ENCODE data around the gene BTBD16. TPM values are rescaled to one million over a fixed set of nuclear protein-coding genes. Genes with fewer than 3 reads are reported as not detected.

Gene BTBD16
- total and polyA plus RNA-seq, 2 of the 13 experiments (the other 11 are each of a cell fraction or from before 2014, with no cell fraction given): 5.0 to 11.9 TPM

DNA sequence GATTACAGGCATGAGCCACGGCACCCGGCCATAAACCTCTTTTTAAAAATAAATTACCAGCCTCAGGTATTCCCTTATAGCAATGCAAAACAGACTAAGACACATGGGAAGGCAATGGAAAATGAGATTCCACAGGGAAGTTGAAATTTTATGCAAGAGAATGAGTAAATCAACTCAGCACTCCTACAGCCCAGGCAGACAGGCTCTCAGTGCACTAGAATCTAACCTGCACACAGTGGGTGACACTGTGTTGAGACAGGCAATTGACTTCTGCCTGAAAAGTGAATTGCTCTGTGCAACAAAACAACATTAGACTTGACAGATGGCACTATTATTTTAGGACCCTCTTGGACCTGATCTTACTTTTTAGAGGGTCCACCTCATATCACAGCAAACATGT lies 83.3 kb downstream of the BTBD16 start (continued):
- TF ChIP-seq, protein P1, sequence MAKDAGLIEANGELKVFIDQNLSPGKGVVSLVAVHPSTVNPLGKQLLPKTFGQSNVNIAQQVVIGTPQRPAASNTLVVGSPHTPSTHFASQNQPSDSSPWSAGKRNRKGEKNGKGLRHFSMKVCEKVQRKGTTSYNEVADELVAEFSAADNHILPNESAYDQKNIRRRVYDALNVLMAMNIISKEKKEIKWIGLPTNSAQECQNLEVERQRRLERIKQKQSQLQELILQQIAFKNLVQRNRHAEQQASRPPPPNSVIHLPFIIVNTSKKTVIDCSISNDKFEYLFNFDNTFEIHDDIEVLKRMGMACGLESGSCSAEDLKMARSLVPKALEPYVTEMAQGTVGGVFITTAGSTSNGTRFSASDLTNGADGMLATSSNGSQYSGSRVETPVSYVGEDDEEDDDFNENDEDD (CRISPR knock-in tag; IDR thresholded peaks at IDR 0.05; ENCODE audit: borderline replicate concordance): no peak
- no peak for TF ChIP-seq ZSCAN22 (CRISPR knock-in tag; IDR thresholded peaks at IDR 0.05)
- TF ChIP-seq ZNF782 (CRISPR knock-in tag; IDR thresholded peaks at IDR 0.05; ENCODE audit: borderline replicate concordance): no peak
- TF ChIP-seq, protein P2, sequence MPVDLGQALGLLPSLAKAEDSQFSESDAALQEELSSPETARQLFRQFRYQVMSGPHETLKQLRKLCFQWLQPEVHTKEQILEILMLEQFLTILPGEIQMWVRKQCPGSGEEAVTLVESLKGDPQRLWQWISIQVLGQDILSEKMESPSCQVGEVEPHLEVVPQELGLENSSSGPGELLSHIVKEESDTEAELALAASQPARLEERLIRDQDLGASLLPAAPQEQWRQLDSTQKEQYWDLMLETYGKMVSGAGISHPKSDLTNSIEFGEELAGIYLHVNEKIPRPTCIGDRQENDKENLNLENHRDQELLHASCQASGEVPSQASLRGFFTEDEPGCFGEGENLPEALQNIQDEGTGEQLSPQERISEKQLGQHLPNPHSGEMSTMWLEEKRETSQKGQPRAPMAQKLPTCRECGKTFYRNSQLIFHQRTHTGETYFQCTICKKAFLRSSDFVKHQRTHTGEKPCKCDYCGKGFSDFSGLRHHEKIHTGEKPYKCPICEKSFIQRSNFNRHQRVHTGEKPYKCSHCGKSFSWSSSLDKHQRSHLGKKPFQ (CRISPR knock-in tag; IDR thresholded peaks at IDR 0.05; ENCODE audit: insufficient replicate concordance): no peak
- TF ChIP-seq, protein P3, sequence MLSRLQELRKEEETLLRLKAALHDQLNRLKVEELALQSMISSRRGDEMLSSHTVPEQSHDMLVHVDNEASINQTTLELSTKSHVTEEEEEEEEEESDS (CRISPR knock-in tag; IDR thresholded peaks at IDR 0.05; ENCODE audit: borderline replicate concordance): no peak
- TF ChIP-seq HDAC6 (IDR thresholded peaks at IDR 0.05; ENCODE audit: low read depth, low read length): no peak
- TF ChIP-seq POGZ (CRISPR knock-in tag; IDR thresholded peaks at IDR 0.05): no peak

DNA sequence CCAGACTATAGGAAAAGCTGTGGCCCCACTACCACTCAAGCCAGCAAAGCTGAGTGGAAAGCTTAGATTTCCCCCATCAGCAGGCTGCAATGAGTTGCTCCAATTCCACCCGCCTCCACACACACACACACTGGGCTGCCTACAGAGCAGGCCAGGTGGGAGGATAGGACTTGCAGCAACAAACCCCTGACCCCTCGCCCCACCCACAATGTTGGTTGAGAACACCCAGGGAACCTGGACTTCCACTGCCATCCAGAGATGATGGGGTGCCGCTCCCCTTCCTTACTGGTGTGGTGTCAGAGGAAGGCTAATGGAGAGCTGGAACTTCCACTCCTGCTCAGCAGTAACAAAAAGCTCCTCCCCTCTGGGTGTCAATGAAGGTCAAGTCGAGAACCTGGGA lies 86.6 kb downstream of the BTBD16 start:
- H3K27me3 ChIP-seq (ENCODE audit: control insufficient read depth in 1 of 2, insufficient read depth in 2 of 2, low read length in 2 of 2): no peaks in the 10 kb centered on the region
- no peak overlapping the region for H3K4me2 ChIP-seq (ENCODE audit: low read depth, low read length)
- ChIA-PET CTCF (ENCODE audit: low intra/inter-chr PET ratio, low total read pairs) (no interaction called here), POLR2A (interaction anchor here (1.7 kb wide), 1 partner anchor 16 kb away, joined by 7 read pairs; the partner anchor contains the start of gene PLEKHA1)
- DNase-seq (ENCODE audit: low spot score) (no peak), ATAC-seq (no peak), FAIRE-seq (no peak)
- in situ Hi-C loops (cut with HindIII; ENCODE audit: extremely low pct_ligation_motif_present, low pct_unique_long_range_greater_than_20kb): no loop called here
- 38% methylated on average over 3 of the region's 4 CpGs for WGBS (ENCODE audit: low lambda C conversion rate)
- TF ChIP-seq, protein P4, sequence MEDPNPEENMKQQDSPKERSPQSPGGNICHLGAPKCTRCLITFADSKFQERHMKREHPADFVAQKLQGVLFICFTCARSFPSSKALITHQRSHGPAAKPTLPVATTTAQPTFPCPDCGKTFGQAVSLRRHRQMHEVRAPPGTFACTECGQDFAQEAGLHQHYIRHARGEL (CRISPR knock-in tag; IDR thresholded peaks at IDR 0.05): no peak
- TF ChIP-seq ZNF121 (CRISPR knock-in tag; IDR thresholded peaks at IDR 0.05) (no peak), ZNF724P (CRISPR knock-in tag; IDR thresholded peaks at IDR 0.05; ENCODE audit: borderline replicate concordance) (no peak)
- H3K9me3 ChIP-seq (ENCODE audit: low read length): no peaks in the 10 kb centered on the region
- H3K27ac ChIP-seq (ENCODE audit: extremely low read length, insufficient read depth, low read length): no peak overlapping the region
- intact Hi-C loops (cut with micrococcal nuclease; ENCODE audit: unreplicated experiment): no loop called here
- H3K4me1 ChIP-seq (ENCODE audit: insufficient read depth, low read length): peaks cover 26% of the 10 kb centered on the region
- H2AFZ ChIP-seq (ENCODE audit: low read length): no peak overlapping the region
- no TSS peak for BruUV-seq (replicated peaks)
- no peaks in the 10 kb centered on the region for H3K79me2 ChIP-seq (ENCODE audit: insufficient read depth, low read length)
- no peak overlapping the region for H3K9ac ChIP-seq (ENCODE audit: insufficient read depth, low read depth, low read length)
- H3K4me3 ChIP-seq (replicated peaks in 1 of 3; ENCODE audit: insufficient read depth in 1 of 3, low read depth in 2 of 3, low read length in 3 of 3): no peak overlapping the region
- no peaks in the 10 kb centered on the region for H3K36me3 ChIP-seq (replicated peaks in 1 of 2; ENCODE audit: control insufficient read depth in 1 of 2, insufficient read depth in 2 of 2, low read length in 2 of 2)
- no peaks in the 10 kb centered on the region for H4K20me1 ChIP-seq (ENCODE audit: insufficient read depth, low read length)

Measured in HepG2 (cell line).